ENCODE measurements around the gene EME1.

Gene EME1

GRCh38 chr17:50353600-50354195 lies 19.3 kb upstream of the EME1 start:
- no peak for DNase-seq
- no peak for TF ChIP-seq POLR2A (IDR thresholded peaks at IDR 0.05; ENCODE audit: low read length)
- no peak for TF ChIP-seq GATA1 (IDR thresholded peaks at IDR 0.05; ENCODE audit: low read depth, low read length)

GRCh38 chr17:50354198-50354597 lies 18.8 kb upstream of the EME1 start:
- no peak for TF ChIP-seq POLR2A (IDR thresholded peaks at IDR 0.05; ENCODE audit: low read length)
- TF ChIP-seq GATA1 (IDR thresholded peaks at IDR 0.05; ENCODE audit: low read depth, low read length) = no peak
- no peak for DNase-seq

- DNase-seq = no peak
- no peak for TF ChIP-seq GATA1 (IDR thresholded peaks at IDR 0.05; ENCODE audit: low read depth, low read length)
- no peak for TF ChIP-seq POLR2A (IDR thresholded peaks at IDR 0.05; ENCODE audit: low read length)
Measured at GRCh38 chr17:50354776-50355175, 18.3 kb upstream of the EME1 start.

GRCh38 chr17:50355336-50355700 lies 17.7 kb upstream of the EME1 start:
- TF ChIP-seq GATA1 (IDR thresholded peaks at IDR 0.05; ENCODE audit: low read depth, low read length) (no peak), POLR2A (IDR thresholded peaks at IDR 0.05; ENCODE audit: low read length) (no peak)
- DNase-seq = no peak

- DNase-seq = no peak
- no peak for TF ChIP-seq GATA1 (IDR thresholded peaks at IDR 0.05; ENCODE audit: low read depth, low read length)
- no peak for TF ChIP-seq POLR2A (IDR thresholded peaks at IDR 0.05; ENCODE audit: low read length)
Measured at GRCh38 chr17:50355701-50356341, 17.2 kb upstream of the EME1 start.

DNA sequence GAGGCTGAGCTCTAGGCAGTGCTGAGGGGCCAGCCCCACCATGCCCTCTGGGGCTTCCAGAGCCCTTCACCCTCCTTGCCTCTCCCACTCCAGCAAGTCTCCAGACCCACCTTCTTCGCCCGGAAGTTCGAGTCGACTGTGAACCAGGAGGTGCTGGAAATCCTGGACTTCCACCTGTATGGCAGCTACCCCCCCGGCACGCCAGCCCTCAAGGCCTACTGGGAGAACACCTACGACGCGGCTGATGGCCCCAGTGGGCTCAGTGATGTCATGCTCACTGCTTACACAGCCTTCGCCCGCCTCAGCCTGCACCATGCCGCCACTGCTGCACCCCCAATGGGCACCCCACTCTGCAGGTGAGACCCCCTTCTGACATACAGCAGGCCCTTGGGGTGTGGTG lies 16.6 kb upstream of the EME1 start:
- TF ChIP-seq POLR2A (IDR thresholded peaks at IDR 0.05; ENCODE audit: low read length) = no peak
- TF ChIP-seq GATA1 (IDR thresholded peaks at IDR 0.05; ENCODE audit: low read depth, low read length) = no peak
- no peak for DNase-seq

GRCh38 chr17:50356892-50357510 lies 16.0 kb upstream of the EME1 start:
- no peak for DNase-seq
- no peak for TF ChIP-seq POLR2A (IDR thresholded peaks at IDR 0.05; ENCODE audit: low read length)
- TF ChIP-seq GATA1 (IDR thresholded peaks at IDR 0.05; ENCODE audit: low read depth, low read length) = no peak

- no peak for DNase-seq
- TF ChIP-seq POLR2A (IDR thresholded peaks at IDR 0.05; ENCODE audit: low read length) = no peak
- TF ChIP-seq GATA1 (IDR thresholded peaks at IDR 0.05; ENCODE audit: low read depth, low read length) = no peak
Measured at GRCh38 chr17:50358177-50358576, 14.9 kb upstream of the EME1 start.

DNA sequence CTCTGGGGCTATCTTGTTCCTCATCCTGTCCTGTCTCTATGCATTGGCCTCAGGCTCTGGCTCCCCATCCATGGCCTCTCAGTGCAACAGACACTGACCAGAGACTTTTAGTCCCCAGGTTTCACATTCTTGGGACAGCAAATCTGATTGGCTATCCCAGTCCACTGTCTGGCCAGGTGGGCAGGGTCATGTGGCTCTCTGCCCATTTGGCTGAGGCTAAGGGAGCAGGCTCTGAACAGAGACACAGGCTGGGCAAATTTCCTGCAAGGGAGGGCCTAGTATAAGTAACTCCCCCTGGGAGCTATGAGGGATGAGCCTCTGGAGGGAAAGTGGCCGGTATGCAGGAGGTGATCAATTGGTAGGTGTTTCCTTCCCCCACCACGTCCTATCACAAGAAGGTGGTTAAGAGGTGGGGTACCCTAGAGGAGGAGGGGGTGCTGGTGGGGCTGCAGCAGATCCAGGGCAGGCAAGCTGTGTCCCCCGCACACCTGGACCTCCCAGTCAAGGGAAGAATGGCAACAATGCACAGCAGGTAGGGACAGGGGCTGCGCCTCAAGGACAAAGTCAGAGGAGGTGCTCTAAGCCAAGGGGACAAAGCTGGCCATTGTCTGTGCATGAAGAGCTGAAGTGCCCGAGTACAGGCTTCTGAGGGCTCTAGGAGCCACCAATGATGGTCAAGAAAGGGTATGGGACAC lies 13.9 kb upstream of the EME1 start:
- no peak for DNase-seq
- TF ChIP-seq GATA1 (IDR thresholded peaks at IDR 0.05; ENCODE audit: low read depth, low read length) (no peak), POLR2A (IDR thresholded peaks at IDR 0.05; ENCODE audit: low read length) (no peak)

DNA sequence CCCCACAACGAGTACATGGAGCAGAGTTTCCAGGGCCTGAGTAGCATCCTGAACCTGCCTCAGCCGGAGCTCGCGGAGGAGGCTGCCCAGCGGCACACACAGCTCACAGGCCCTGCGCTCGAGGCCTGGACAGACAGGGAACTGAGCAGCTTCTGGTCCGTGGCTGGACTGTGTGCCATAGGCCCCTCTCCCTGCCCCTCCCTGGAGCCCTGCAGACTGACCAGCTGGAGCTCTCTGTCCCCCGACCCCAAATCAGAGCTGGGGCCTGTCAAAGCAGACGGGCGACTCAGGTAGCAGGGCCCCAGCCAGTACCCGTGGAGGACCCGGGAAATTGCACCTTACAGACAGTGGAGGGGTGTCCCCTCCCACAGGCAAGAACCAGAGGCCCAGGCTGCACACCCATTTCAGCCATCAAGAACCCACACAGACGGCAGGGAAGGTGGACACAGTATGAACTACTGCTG lies 13.0 kb upstream of the EME1 start:
- DNase-seq = no peak
- TF ChIP-seq GATA1 (IDR thresholded peaks at IDR 0.05; ENCODE audit: low read depth, low read length) (no peak), POLR2A (IDR thresholded peaks at IDR 0.05; ENCODE audit: low read length) (no peak)

- TF ChIP-seq GATA1 (IDR thresholded peaks at IDR 0.05; ENCODE audit: low read depth, low read length) (no peak), POLR2A (IDR thresholded peaks at IDR 0.05; ENCODE audit: low read length) (no peak)
Measured at GRCh38 chr17:50360486-50361115, 12.4 kb upstream of the EME1 start.

DNA sequence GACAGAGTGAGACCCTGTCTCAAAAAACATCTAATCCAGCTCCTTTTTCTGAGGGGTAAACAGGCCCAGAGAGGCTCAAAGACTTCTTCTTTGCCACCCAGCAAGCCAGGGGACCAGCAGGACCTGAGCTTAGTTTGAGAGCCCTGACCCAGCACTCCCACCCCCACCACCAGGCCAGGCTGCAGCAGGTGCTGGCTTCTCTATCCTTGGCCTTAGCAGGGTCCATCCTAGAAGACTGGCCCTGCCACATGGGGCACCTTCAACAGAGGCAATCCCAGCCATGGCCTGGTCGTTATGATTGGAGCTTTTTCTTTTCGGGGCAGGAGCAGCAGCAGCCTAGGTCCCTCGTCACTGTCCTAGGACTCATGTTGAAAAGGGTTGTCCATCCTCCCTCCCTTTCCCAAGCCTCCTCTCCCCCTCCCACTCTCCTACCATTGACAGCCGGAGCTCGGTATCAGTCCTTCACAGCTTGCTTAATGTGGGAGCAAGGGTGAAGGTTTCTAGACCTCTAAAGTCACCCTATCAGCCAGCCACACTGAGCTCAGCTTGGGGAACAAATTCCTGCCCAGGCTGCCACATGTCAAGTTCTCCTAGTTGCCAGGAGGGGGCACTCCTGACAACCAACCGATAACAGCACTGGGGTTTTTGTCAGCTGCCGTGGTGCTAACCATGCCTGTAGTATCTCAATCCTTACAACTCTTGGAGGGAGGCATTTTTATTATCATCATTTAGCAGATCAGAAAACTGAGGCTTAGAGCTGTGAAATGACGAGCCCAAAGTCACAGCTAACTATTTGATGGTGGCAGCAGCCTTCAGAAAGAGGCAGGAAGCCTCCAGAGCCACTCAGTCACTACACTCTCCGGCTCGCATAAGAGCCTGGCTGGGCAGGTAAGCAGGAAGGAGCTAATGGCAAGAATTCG lies 11.2 kb upstream of the EME1 start:
- DNase-seq = peak; percentile 91 to 94
- TF ChIP-seq GATA1 (IDR thresholded peaks at IDR 0.05; ENCODE audit: low read depth, low read length) = no peak
- TF ChIP-seq POLR2A (IDR thresholded peaks at IDR 0.05; ENCODE audit: low read length) = no peak

More at GRCh38 chr17:50360486-50361115, 12.4 kb upstream of the EME1 start:
- no peak for DNase-seq

DNA sequence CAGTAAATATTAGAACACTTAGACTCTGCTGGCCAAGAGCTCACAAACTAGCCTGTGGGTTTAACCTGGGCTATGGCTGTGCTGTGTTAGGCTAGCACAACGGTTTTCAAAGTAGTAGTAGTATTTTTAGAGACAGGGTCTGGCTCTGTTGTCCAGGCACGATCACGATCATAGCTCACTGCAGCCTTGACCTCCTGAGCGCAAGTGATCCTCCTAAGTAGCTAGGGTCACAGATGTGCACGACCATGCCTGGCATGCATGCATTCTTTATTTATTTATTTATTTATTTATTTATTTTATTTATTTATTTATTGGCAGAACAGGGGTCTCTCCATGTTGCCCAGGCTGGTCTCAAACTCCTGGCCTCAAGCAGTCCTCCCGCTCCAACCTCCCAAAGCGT lies 10.4 kb upstream of the EME1 start:
- TF ChIP-seq POLR2A (IDR thresholded peaks at IDR 0.05; ENCODE audit: low read length) = no peak
- TF ChIP-seq GATA1 (IDR thresholded peaks at IDR 0.05; ENCODE audit: low read depth, low read length) = no peak
- no peak for DNase-seq

Measured in erythroblast (primary cell).